MM.1S (cell line): ENCODE results near the gene CHID1.

Experiments used
- DNase-seq: peaks from one replicate; pipeline ENCODE4 v3.0.0-alpha.2; 2015
- H2AFZ ChIP-seq: fragments of 300-600 bp; sonication (generic); 2 replicates; pipeline ENCODE4 v1.6.0; 2016; ENCODE audit warnings: antibody characterized with exemption, low read length
- H3F3A ChIP-seq: fragments of 300-600 bp; sonication (generic); 2 replicates; pipeline ENCODE4 v1.6.1; 2016; ENCODE audit warnings: mild to moderate bottlenecking, antibody characterized with exemption, low read length, moderate library complexity, mixed read lengths; ENCODE audit not compliant: insufficient read depth
- H3K27ac ChIP-seq: fragments of 300-600 bp; sonication (generic); 2 replicates; pipeline ENCODE4 v1.5.1; 2016; ENCODE audit warnings: mild to moderate bottlenecking, low read length
- H3K27me3 ChIP-seq: fragments of 300-600 bp; sonication (generic); replicated peaks from 2 replicates; pipeline ENCODE4 v1.6.0; 2016; ENCODE audit warnings: low read length; ENCODE audit not compliant: insufficient read depth
- H3K36me3 ChIP-seq: fragments of 300-600 bp; sonication (generic); replicated peaks from 2 replicates; pipeline ENCODE4 v1.6.1; 2016; ENCODE audit warnings: mild to moderate bottlenecking, low read length, mixed read lengths; ENCODE audit not compliant: insufficient read depth
- H3K4me1 ChIP-seq: fragments of 300-600 bp; sonication (generic); 2 replicates; pipeline ENCODE4 v1.6.1; 2016; ENCODE audit warnings: low read length, mixed read lengths
- H3K4me2 ChIP-seq: fragments of 300-600 bp; sonication (generic); 2 replicates; pipeline ENCODE4 v1.6.0; 2016; ENCODE audit warnings: low read depth, low read length
- H3K4me3 ChIP-seq: fragments of 300-600 bp; sonication (generic); 2 replicates; pipeline ENCODE4 v1.5.1; 2016; ENCODE audit warnings: low read length, mixed read lengths
- H3K79me2 ChIP-seq: fragments of 300-600 bp; sonication (generic); 2 replicates; pipeline ENCODE4 v1.6.1; 2016; ENCODE audit warnings: mixed run types, low read length, mixed read lengths
- H3K9ac ChIP-seq: fragments of 300-600 bp; sonication (generic); 2 replicates; pipeline ENCODE4 v1.6.1; 2016; ENCODE audit warnings: low read length, mixed read lengths
- H3K9me2 ChIP-seq: fragments of 300-600 bp; sonication (generic); replicated peaks from 2 replicates; pipeline ENCODE4 v1.6.1; 2016; ENCODE audit warnings: mild to moderate bottlenecking, low read length, mixed read lengths; ENCODE audit not compliant: insufficient read depth
- H3K9me3 ChIP-seq: fragments of 300-600 bp; sonication (generic); replicated peaks from 2 replicates; pipeline ENCODE4 v1.6.1; 2016; ENCODE audit warnings: mild to moderate bottlenecking, low read length, mixed read lengths; ENCODE audit not compliant: insufficient read depth
- H4K20me1 ChIP-seq: fragments of 300-600 bp; sonication (generic); 2 replicates; pipeline ENCODE4 v1.6.1; 2016; ENCODE audit warnings: mild to moderate bottlenecking, low read length, moderate library complexity, mixed read lengths; ENCODE audit not compliant: insufficient read depth
- EZH2 ChIP-seq: fragments of 300-600 bp; sonication (generic); optimal IDR thresholded peaks from 2 replicates; pipeline ENCODE3; 2017; ENCODE audit warnings: low read depth, mild to moderate bottlenecking, antibody characterized with exemption, low read length, mixed read lengths
- EZH2phosphoT487 ChIP-seq: fragments of 300-600 bp; sonication (generic); IDR thresholded peaks from 2 replicates; pipeline ENCODE4 v1.6.1; 2018; ENCODE audit warnings: antibody characterized with exemption, low read length
- TF ChIP-seq, protein P1 (sequence below): fragments of 300-600 bp; sonication (generic); IDR thresholded peaks from 2 replicates; pipeline ENCODE4 v1.5.1; 2016; ENCODE audit warnings: antibody characterized with exemption, low read length, mixed read lengths

CHID1 gene

DNA sequence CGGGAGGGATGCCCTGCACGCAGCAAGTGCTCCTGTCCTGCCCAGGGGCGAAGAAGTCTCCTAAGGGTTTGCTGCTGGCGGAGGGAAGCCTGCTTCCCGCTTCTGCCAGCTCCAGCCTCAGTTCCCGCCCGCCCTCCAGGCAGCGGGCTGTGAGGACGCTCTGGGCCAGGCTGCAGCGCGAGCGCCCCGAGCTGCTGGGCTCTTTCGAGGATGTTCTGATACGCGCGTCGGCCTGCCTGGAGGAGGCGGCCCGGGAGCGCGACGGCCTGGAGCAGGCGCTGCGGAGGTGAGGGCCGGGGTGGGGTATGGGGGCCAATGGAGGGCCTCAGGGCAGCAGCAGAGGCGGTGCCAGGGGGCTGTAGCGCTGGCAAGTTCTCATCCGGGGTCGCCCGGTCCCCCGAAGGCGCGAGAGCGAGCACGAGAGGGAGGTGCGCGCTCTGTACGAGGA, 80.7 kb downstream of the CHID1 start:
- Histone ChIP-seq H3K27ac (no peak overlapping the region), H3K4me1 (peaks cover 25% of the 10 kb centered on the region), H3K4me2 (peak overlapping the region; percentile 85), H3K36me3 (no peaks in the 10 kb centered on the region), H3K9me2 (no peaks in the 10 kb centered on the region), H3K9me3 (no peaks in the 10 kb centered on the region), H3K79me2 (peaks cover 6% of the 10 kb centered on the region), H2AFZ (peak overlapping the region; percentile 15; the same call in 1 of the 2 replicates), H4K20me1 (no peaks in the 10 kb centered on the region), H3K27me3 (peaks cover 15% of the 10 kb centered on the region), H3K4me3 (peak overlapping the region; percentile 47), H3K9ac (no peak overlapping the region; the same call in 1 of the 2 replicates), H3F3A (peaks cover 8% of the 10 kb centered on the region)
- TF ChIP-seq, protein P1, sequence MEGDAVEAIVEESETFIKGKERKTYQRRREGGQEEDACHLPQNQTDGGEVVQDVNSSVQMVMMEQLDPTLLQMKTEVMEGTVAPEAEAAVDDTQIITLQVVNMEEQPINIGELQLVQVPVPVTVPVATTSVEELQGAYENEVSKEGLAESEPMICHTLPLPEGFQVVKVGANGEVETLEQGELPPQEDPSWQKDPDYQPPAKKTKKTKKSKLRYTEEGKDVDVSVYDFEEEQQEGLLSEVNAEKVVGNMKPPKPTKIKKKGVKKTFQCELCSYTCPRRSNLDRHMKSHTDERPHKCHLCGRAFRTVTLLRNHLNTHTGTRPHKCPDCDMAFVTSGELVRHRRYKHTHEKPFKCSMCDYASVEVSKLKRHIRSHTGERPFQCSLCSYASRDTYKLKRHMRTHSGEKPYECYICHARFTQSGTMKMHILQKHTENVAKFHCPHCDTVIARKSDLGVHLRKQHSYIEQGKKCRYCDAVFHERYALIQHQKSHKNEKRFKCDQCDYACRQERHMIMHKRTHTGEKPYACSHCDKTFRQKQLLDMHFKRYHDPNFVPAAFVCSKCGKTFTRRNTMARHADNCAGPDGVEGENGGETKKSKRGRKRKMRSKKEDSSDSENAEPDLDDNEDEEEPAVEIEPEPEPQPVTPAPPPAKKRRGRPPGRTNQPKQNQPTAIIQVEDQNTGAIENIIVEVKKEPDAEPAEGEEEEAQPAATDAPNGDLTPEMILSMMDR = no peak
- TF ChIP-seq EZH2phosphoT487 (no peak), EZH2 (no peak)
- no peak for DNase-seq

DNA sequence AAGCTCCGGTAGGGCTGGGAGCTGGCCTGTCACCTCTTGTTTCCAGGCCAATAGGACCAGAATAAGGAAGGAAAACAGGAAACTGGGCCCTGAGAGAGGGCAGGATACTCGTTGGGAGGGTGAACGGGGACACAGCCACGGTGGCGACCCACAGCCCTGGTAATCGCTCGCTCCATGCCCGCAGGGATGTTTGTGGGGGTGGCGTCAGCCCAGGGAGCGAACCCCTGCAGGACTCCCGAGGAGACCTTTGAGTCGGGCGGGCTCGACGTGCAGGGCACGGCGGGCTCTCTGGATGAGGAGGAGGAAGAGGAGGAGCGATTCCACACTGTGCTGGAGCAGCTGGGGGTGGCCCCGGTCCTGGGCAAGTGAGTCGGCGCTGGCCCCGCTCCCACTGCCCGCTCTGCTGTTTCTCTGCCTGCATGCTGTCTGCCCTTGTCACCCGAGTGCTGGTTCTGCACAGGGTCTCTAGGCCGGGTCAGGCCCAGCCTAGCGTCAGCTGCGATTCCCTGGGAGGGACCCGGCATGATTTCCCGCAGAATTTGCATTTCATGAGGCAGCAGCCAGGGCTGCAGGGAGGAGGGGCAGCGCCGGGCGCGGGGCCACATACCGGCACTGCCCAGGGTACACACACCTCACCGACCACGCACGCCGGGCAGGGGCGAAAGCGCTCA, 81.3 kb downstream of the CHID1 start:
- TF ChIP-seq, protein P1 = no peak
- TF ChIP-seq EZH2 (no peak), EZH2phosphoT487 (no peak)
- Histone ChIP-seq H3K9ac (no peak overlapping the region; the same call in 1 of the 2 replicates), H3K27ac (no peak overlapping the region), H3K4me3 (peak overlapping the region; percentile 47), H3K79me2 (peaks cover 6% of the 10 kb centered on the region), H3K4me2 (peak overlapping the region; percentile 85), H2AFZ (peak overlapping the region; percentile 15; the same call in 1 of the 2 replicates), H3K27me3 (peaks cover 15% of the 10 kb centered on the region), H3K36me3 (no peaks in the 10 kb centered on the region), H3K9me3 (no peaks in the 10 kb centered on the region), H4K20me1 (no peaks in the 10 kb centered on the region), H3F3A (peaks cover 8% of the 10 kb centered on the region), H3K4me1 (peaks cover 25% of the 10 kb centered on the region), H3K9me2 (no peaks in the 10 kb centered on the region)
- DNase-seq = no peak

DNA sequence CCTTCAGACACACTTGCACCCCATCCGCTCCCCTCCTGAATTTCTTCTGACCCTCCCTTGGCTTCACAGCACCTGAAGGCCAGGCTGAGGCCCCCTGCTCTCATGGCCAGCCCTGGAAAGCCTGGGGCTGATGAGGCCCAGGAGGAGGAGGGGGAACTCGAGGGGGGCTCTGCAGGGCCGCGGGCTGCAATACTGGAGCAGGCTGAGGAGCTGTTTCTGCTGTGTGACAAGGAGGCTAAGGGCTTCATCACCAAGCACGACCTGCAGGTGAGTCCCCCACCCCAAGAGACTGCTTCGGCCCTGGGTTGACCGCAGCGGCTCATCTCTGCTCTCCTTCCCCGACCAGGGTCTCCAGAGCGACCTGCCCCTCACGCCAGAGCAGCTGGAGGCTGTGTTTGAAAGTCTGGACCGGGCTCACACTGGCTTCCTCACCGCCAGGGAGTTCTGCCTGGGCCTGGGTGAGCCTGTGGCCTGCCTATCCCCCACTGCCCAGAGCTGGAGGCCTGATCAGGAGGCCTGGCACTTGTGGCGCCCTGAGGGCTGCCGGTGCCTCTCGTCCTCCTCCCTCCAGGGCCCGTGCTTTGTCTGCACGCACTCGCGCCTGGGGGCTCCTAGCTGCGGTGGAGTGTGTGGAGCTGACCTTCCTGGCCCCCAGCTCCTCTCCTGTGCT, 82.0 kb downstream of the CHID1 start:
- Histone ChIP-seq H3K9ac (no peak overlapping the region), H3K4me2 (peak overlapping the region; percentile 85; the same call in 1 of the 2 replicates), H3K9me3 (no peaks in the 10 kb centered on the region), H3K27ac (no peak overlapping the region), H3K79me2 (peaks cover 4% of the 10 kb centered on the region), H3K4me3 (no peak overlapping the region), H3F3A (peaks cover 8% of the 10 kb centered on the region), H4K20me1 (no peaks in the 10 kb centered on the region), H2AFZ (no peak overlapping the region), H3K27me3 (peaks cover 15% of the 10 kb centered on the region), H3K4me1 (peaks cover 22% of the 10 kb centered on the region), H3K9me2 (no peaks in the 10 kb centered on the region), H3K36me3 (no peaks in the 10 kb centered on the region)
- DNase-seq = no peak
- TF ChIP-seq EZH2 = no peak
- TF ChIP-seq EZH2phosphoT487 = no peak
- TF ChIP-seq, protein P1 = no peak
